Measurements from ENCODE around the gene DENND4A.

DENND4A gene

DNA sequence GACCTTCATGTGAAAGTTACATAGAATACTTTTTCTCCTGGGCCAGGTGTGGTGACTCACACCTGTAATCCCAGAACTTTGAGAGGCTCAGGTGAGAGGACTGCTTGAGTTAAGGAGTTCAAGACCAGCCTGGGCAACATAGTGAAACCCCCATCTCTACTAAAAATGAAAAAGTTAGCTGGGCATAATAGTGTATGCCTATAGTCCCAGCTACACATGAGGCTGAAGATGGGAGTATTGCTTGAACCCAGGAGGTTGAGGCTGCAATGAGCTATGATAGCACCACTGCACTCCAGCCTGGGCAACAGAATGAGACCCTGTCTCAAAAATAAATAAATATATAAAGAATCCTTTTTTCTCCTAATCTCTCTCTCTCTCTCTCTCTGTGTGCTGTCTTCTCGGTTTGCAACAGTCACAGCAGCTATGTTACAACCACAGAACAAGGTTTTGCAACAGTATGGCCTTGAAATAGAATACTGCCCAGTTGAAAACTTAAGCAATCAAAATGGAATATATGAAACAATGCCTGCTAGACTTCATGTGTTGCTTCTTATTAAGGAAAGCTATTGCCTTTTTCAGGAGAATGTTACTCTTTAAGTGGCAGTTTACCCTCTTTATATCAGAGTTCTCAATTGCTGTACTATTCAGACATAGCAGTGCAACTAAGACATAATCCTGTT is 12.3 kb upstream of the DENND4A start:
- no peaks in the 10 kb centered on the region for H3K27me3 ChIP-seq (replicated peaks; ENCODE audit: control insufficient read depth, insufficient read depth, low read length)

GRCh38 chr15:65801229-65801805 is 9.2 kb upstream of the DENND4A start:
- H3K4me3 ChIP-seq (replicated peaks; ENCODE audit: low read depth, low read length) = no peak overlapping the region
- no peak for DNase-seq (ENCODE audit: extremely low read depth, insufficient read length)
- no peaks in the 10 kb centered on the region for H3K36me3 ChIP-seq (ENCODE audit: control insufficient read depth, insufficient read depth, low read length)
- TF ChIP-seq CTCF (IDR thresholded peaks at IDR 0.05; ENCODE audit: insufficient read depth, low read length, poor library complexity, severe bottlenecking) = no peak
- no peaks in the 10 kb centered on the region for H3K27me3 ChIP-seq (replicated peaks; ENCODE audit: control insufficient read depth, insufficient read depth, low read length)

More for the DNA sequence above, 12.3 kb upstream of the DENND4A start:
- Histone ChIP-seq H3K4me3 (replicated peaks; ENCODE audit: low read depth, low read length) (no peak overlapping the region), H3K36me3 (ENCODE audit: control insufficient read depth, insufficient read depth, low read length) (no peaks in the 10 kb centered on the region)
- no peak for TF ChIP-seq CTCF (IDR thresholded peaks at IDR 0.05; ENCODE audit: insufficient read depth, low read length, poor library complexity, severe bottlenecking)
- DNase-seq (ENCODE audit: extremely low read depth, insufficient read length) = no peak

- no peak for TF ChIP-seq CTCF (IDR thresholded peaks at IDR 0.05; ENCODE audit: insufficient read depth, low read length, poor library complexity, severe bottlenecking)
- H3K4me3 ChIP-seq (replicated peaks; ENCODE audit: low read depth, low read length) = no peak overlapping the region
- H3K27me3 ChIP-seq (replicated peaks; ENCODE audit: control insufficient read depth, insufficient read depth, low read length) = no peaks in the 10 kb centered on the region
- DNase-seq (ENCODE audit: extremely low read depth, insufficient read length) = no peak
- no peaks in the 10 kb centered on the region for H3K36me3 ChIP-seq (ENCODE audit: control insufficient read depth, insufficient read depth, low read length)
These were observed 4.6 kb upstream of the DENND4A start for GRCh38 chr15:65796610-65797078.

GRCh38 chr15:65795663-65796216 is 3.6 kb upstream of the DENND4A start:
- no peak for TF ChIP-seq CTCF (IDR thresholded peaks at IDR 0.05; ENCODE audit: insufficient read depth, low read length, poor library complexity, severe bottlenecking)
- DNase-seq (ENCODE audit: extremely low read depth, insufficient read length) = no peak

DNA sequence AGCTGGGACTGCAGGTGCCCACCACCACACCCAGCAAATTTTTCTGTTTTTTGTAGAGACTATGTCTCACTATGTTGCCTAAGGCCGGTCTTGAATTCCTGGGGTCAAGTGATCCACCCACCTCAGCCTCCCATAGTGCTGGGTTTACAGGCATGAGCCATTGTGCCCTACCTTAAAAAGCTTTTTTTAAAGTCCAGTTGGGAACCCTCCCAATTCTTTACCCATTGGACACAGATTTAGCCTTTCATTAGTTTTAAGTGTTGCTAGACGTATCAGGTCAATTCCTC is 1.7 kb upstream of the DENND4A start:
- no peak for TF ChIP-seq CTCF (IDR thresholded peaks at IDR 0.05; ENCODE audit: insufficient read depth, low read length, poor library complexity, severe bottlenecking)
- DNase-seq (ENCODE audit: extremely low read depth, insufficient read length) = no peak
- H3K4me3 ChIP-seq (replicated peaks; ENCODE audit: low read depth, low read length) = no peak overlapping the region; the same call in 1 of the 2 replicates
- no peaks in the 10 kb centered on the region for H3K36me3 ChIP-seq (ENCODE audit: control insufficient read depth, insufficient read depth, low read length)
- no peaks in the 10 kb centered on the region for H3K27me3 ChIP-seq (replicated peaks; ENCODE audit: control insufficient read depth, insufficient read depth, low read length)

More at GRCh38 chr15:65795663-65796216, 3.6 kb upstream of the DENND4A start:
- H3K36me3 ChIP-seq (ENCODE audit: control insufficient read depth, insufficient read depth, low read length) = no peaks in the 10 kb centered on the region
- no peak overlapping the region for H3K4me3 ChIP-seq (replicated peaks; ENCODE audit: low read depth, low read length)
- no peaks in the 10 kb centered on the region for H3K27me3 ChIP-seq (replicated peaks; ENCODE audit: control insufficient read depth, insufficient read depth, low read length)
